Upper lobe of left lung (tissue), 4 donors: ENCODE data around the gene EGR2.

Source experiments
- EP300 ChIP-seq, 4 donors: sonication (generic); formaldehyde crosslinking; IDR thresholded peaks; one replicate each; pipeline ENCODE4 v1.5.1; 2017; ENCODE audit warnings: antibody characterized with exemption in 4 of 4, control low read depth in 2 of 4
- POLR2A ChIP-seq, 4 donors: fragments of 450-650 bp; IDR thresholded peaks; one replicate each; pipeline ENCODE4 v1.5.1; 2016 to 2017; ENCODE audit warnings: antibody characterized with exemption in 4 of 4, mild to moderate bottlenecking in 2 of 4
- TF ChIP-seq, protein P1 (sequence below), 6 experiments: fragments of 450-650 bp in 4 of 6; fragments of 200-600 bp in 2 of 6; sonication (generic) in 2 of 6; IDR thresholded peaks; one replicate each; pipeline ENCODE4 v1.5.1; 2016 to 2019; ENCODE audit warnings: antibody characterized with exemption in 6 of 6

DNA sequence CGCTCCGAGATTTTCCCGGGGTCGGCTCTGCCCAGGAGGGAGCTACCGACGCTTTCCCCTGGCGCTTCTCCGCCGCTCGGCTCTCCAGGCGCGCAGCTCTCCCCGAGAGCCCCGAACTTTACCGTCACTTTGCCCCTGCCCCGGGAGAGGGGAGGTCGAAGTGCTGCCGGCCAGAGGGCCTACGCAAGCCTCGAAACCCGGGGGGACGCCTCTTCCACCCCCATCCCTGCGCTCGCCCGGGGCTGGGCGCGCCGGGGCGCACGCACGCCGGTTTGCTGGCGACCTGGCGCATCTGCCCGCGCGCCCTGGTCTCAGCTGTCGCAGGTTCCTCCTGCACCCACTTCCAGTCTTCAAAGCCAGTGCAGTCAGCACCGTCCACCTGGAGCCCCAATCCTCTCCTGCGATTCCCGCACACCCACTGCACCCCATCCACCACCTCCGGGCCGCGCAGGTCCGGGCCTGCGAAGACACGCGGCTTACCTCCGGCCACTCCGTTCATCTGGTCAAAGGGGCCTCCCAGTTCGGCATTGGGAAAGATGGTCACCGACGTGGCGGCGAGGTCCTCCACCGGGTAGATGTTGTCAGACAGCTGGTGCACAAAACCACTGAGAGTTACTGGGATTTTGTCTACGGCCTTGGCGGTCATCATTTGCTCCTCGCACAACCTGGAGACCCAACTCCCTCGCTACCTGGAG is 638 bp downstream of the EGR2 start:
- TF ChIP-seq, protein P1, sequence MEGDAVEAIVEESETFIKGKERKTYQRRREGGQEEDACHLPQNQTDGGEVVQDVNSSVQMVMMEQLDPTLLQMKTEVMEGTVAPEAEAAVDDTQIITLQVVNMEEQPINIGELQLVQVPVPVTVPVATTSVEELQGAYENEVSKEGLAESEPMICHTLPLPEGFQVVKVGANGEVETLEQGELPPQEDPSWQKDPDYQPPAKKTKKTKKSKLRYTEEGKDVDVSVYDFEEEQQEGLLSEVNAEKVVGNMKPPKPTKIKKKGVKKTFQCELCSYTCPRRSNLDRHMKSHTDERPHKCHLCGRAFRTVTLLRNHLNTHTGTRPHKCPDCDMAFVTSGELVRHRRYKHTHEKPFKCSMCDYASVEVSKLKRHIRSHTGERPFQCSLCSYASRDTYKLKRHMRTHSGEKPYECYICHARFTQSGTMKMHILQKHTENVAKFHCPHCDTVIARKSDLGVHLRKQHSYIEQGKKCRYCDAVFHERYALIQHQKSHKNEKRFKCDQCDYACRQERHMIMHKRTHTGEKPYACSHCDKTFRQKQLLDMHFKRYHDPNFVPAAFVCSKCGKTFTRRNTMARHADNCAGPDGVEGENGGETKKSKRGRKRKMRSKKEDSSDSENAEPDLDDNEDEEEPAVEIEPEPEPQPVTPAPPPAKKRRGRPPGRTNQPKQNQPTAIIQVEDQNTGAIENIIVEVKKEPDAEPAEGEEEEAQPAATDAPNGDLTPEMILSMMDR (IDR thresholded peaks at IDR 0.05) = no peak
- TF ChIP-seq EP300 (IDR thresholded peaks at IDR 0.05) (no peak), POLR2A (IDR thresholded peaks at IDR 0.05) (no peak)
